Progenitor cell of endocrine pancreas (in vitro differentiated cells): ENCODE data around the gene TNIP1. TPM values are rescaled to one million over a fixed set of nuclear protein-coding genes. Genes with fewer than 3 reads are reported as not detected.

ENCODE experiments used
- DNase-seq: peaks from one replicate; pipeline ENCODE4 v3.0.0; 2021; ENCODE audit warnings: low spot score; ENCODE audit not compliant: unreplicated experiment
- H3K27ac Mint-ChIP-seq: 2 replicates; pipeline ENCODE4 v1.8.0; 2021; ENCODE audit warnings: mild to moderate bottlenecking, moderate library complexity, mixed read lengths
- H3K27me3 Mint-ChIP-seq: 2 replicates; pipeline ENCODE4 v1.8.0; 2021; ENCODE audit warnings: mixed read lengths
- H3K36me3 Mint-ChIP-seq: 2 replicates; pipeline ENCODE4 v1.8.0; 2022; ENCODE audit warnings: mixed read lengths; ENCODE audit not compliant: insufficient read depth
- H3K4me1 Mint-ChIP-seq: 2 replicates; pipeline ENCODE4 v1.8.0; 2021; ENCODE audit warnings: low read depth, mixed read lengths
- H3K4me3 Mint-ChIP-seq: 2 replicates; pipeline ENCODE4 v1.8.0; 2021; ENCODE audit warnings: low read depth, mild to moderate bottlenecking, moderate library complexity, mixed read lengths
- H3K9me3 Mint-ChIP-seq: 2 replicates; pipeline ENCODE4 v1.8.0; 2021; ENCODE audit warnings: low read depth, mixed read lengths
- total RNA-seq: library from RNA; stranded (reverse); gene quantifications from 2 replicates; pipeline ENCODE4 v1.2.1, GENCODE V29; 2021
- TF ChIP-seq, protein P1 (sequence below): fragments of 200-600 bp; sonication (generic); IDR thresholded peaks from one replicate; pipeline ENCODE4 v1.5.0; 2021; ENCODE audit warnings: antibody characterized with exemption, mild to moderate bottlenecking; ENCODE audit not compliant: unreplicated experiment

The TNIP1 gene
- total RNA-seq, 1 donor from 2014 or later = 55.0 TPM

DNA sequence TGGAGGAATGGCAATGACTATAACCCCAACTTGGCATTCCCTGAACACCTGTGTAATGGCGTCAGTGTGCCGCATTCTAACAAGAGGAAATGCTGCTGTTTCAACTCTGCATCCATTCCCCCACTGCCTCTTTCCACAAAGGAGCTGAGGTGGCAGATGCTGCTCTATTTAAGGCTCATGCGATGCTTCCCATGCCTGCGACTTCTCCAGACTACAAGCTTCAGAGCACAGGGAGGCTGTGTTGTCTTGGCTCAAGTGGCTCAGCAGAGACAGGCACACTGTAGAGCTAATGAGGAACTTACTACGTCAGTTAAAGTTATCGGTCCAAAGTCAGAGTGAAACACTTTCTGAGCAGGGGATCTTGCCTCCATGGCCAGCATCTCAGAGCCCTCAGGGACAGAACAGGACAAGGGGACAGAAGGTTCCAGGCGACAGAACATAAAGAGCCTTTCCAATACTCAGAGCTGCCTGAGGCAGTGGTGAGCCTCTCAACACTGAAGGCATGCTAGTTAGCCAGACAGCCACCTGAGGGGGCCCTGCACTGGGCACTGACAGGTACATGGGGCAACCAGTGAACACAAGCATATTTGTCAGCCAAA lies 21.8 kb downstream of the TNIP1 start:
- H3K4me3 Mint-ChIP-seq = no peak overlapping the region
- no peak for DNase-seq
- H3K36me3 Mint-ChIP-seq = peaks cover 21% of the 10 kb centered on the region
- peaks cover 15% of the 10 kb centered on the region for H3K4me1 Mint-ChIP-seq
- TF ChIP-seq, protein P1, sequence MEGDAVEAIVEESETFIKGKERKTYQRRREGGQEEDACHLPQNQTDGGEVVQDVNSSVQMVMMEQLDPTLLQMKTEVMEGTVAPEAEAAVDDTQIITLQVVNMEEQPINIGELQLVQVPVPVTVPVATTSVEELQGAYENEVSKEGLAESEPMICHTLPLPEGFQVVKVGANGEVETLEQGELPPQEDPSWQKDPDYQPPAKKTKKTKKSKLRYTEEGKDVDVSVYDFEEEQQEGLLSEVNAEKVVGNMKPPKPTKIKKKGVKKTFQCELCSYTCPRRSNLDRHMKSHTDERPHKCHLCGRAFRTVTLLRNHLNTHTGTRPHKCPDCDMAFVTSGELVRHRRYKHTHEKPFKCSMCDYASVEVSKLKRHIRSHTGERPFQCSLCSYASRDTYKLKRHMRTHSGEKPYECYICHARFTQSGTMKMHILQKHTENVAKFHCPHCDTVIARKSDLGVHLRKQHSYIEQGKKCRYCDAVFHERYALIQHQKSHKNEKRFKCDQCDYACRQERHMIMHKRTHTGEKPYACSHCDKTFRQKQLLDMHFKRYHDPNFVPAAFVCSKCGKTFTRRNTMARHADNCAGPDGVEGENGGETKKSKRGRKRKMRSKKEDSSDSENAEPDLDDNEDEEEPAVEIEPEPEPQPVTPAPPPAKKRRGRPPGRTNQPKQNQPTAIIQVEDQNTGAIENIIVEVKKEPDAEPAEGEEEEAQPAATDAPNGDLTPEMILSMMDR = no peak
- no peaks in the 10 kb centered on the region for H3K27me3 Mint-ChIP-seq
- H3K27ac Mint-ChIP-seq = peak overlapping the region; percentile 77
- no peaks in the 10 kb centered on the region for H3K9me3 Mint-ChIP-seq

DNA sequence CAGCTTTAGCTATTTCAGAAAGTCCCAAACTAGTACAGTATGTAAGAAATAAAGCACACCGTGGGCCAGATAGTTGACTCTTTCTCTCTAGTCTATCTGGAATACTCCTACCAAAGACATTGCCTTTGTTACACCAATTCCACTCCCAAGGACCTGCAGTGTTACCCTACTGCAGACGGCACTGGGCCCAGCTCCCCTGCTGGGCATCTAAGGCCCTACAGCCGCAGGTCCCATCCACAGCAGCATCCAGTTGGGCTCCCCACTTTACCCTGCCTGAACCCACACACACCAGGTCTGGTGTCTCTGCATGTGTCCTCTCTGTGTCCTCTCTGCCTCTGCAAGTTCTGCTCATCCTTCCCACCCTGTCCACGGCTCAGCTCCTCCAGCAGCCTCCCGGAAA lies 22.5 kb downstream of the TNIP1 start:
- no peak overlapping the region for H3K4me3 Mint-ChIP-seq
- H3K9me3 Mint-ChIP-seq = no peaks in the 10 kb centered on the region
- H3K4me1 Mint-ChIP-seq = peaks cover 15% of the 10 kb centered on the region
- H3K27me3 Mint-ChIP-seq = no peaks in the 10 kb centered on the region
- H3K36me3 Mint-ChIP-seq = peaks cover 21% of the 10 kb centered on the region
- H3K27ac Mint-ChIP-seq = no peak overlapping the region
- TF ChIP-seq, protein P1 = no peak
- DNase-seq = no peak

DNA sequence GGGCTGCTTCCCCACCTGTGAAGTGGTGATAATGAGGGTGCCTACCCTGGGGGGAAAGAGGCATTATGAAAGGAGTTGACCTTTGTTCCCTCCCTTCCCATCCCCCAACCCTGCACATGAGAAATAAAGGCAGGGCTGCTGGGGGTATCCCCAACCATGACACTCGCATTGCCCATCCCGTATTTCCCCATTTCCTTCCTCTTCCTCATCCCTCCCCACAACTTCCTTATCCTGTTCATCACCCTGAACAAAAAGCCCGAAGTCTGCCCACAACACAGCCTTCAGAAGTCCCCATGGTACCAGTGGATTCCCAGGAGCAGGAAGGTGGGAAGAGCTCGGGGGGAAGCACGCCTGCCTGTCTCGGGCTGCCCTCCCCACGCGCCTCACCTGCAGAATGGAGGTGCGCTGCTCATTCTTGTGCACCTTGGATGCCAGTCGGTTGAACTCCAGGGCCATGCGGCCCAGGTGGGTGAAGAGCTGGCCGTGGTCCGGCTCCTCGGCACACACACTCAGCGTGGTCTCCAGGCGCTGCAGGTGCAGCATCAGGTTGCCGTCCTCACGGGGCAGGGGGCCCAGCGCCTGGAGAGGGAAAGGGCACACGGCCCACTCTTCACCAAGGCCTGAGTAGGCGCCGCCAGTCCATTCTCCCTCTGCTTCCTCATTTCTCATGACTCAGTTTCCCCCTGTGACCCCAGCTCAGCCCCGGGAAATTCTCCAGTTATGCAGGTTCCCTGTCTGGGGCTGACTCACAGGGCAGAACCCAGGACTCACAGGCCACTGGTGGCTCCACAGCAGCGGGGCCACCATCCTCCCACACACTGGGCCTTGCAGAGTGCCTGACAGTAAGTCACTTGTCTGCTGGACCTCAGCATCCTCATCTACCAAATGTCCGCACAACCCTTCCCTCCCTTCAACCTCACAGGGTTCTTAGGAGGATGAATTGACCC lies 24.2 kb downstream of the TNIP1 start:
- TF ChIP-seq, protein P1 = no peak
- Mint-ChIP-seq H3K36me3 (peaks cover 20% of the 10 kb centered on the region), H3K27me3 (no peaks in the 10 kb centered on the region), H3K4me3 (no peak overlapping the region), H3K27ac (no peak overlapping the region), H3K9me3 (no peaks in the 10 kb centered on the region), H3K4me1 (peaks cover 15% of the 10 kb centered on the region)
- DNase-seq = no peak

DNA sequence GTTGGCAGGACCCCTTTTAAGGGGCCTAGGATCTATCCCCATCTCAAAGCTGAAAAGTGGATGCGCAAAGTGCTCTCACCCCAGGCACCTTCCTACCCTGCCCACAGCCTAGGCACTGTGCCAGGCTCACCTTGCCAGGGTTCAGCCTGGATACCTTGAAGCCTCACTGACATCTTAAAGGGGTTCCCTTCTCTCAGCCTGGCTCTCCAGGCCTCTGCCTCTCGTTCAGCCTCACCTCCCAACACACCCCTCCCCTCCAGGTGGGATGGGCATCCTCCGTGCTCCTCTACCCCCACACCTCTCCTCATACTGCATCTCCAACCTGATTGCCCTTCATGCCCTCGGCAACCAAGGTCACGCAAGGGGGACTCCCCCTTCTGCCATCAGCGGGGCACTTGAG lies 25.5 kb downstream of the TNIP1 start:
- TF ChIP-seq, protein P1 = no peak
- Mint-ChIP-seq H3K36me3 (peaks cover 18% of the 10 kb centered on the region), H3K27me3 (no peaks in the 10 kb centered on the region), H3K9me3 (no peaks in the 10 kb centered on the region), H3K4me3 (no peak overlapping the region), H3K27ac (no peak overlapping the region), H3K4me1 (peaks cover 15% of the 10 kb centered on the region)
- no peak for DNase-seq

DNA sequence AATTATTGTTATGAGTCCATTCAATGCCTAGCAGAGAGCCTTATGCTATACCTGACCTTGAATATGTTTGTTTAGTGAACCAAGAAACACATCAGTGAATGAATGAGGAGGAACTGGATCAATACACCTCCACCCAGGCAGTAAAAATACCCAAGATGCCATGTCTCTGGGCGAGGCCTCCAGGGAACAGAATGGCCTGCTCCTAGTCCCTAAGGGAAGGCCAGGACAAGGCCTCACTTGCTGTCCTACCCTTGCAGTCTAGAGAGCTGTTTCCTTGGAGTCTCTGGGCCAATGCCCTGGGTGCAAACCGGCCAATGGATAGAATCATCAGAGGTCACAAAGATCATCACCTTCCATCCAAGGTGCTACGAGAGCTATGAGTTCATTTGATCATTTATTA lies 26.1 kb downstream of the TNIP1 start:
- Mint-ChIP-seq H3K4me1 (peaks cover 15% of the 10 kb centered on the region), H3K27me3 (no peaks in the 10 kb centered on the region), H3K27ac (peak overlapping the region; percentile 90), H3K4me3 (no peak overlapping the region), H3K9me3 (no peaks in the 10 kb centered on the region), H3K36me3 (peaks cover 18% of the 10 kb centered on the region)
- TF ChIP-seq, protein P1 = no peak
- DNase-seq = no peak
